ENCODE data around the gene ZCCHC17.

The ZCCHC17 gene

GRCh38 chr1:31335007-31335406, 38.2 kb downstream of the ZCCHC17 start:
- Histone ChIP-seq H3K9ac (ENCODE audit: low read depth, low read length, poor library complexity, severe bottlenecking) (no peak overlapping the region), H3K4me3 (ENCODE audit: low read length, poor library complexity, severe bottlenecking) (no peak overlapping the region), H2AFZ (ENCODE audit: low read length) (no peak overlapping the region), H3K4me2 (ENCODE audit: low read depth, low read length, poor library complexity, severe bottlenecking) (no peak overlapping the region), H3K36me3 (ENCODE audit: insufficient read depth, low read length) (peaks cover 8% of the 10 kb centered on the region; the same call in 1 of the 2 replicates), H3K27me3 (ENCODE audit: insufficient read depth, low read length, poor library complexity, severe bottlenecking) (no peaks in the 10 kb centered on the region), H3K9me2 (replicated peaks; ENCODE audit: low read depth, low read length) (no peaks in the 10 kb centered on the region), H4K20me1 (ENCODE audit: insufficient read depth, low read length, poor library complexity, severe bottlenecking) (no peaks in the 10 kb centered on the region), H3K4me1 (ENCODE audit: insufficient read depth, low read length, poor library complexity, severe bottlenecking) (no peaks in the 10 kb centered on the region), H3F3A (ENCODE audit: low read depth) (no peaks in the 10 kb centered on the region), H3K9me3 (ENCODE audit: insufficient read depth, low read depth, low read length) (no peaks in the 10 kb centered on the region), H3K79me2 (ENCODE audit: insufficient read depth, low read length) (no peaks in the 10 kb centered on the region)
- TF ChIP-seq EZH2phosphoT487 (IDR thresholded peaks at IDR 0.05; ENCODE audit: borderline replicate concordance) (no peak), CTCF (conservative IDR thresholded peaks at IDR 0.05; ENCODE audit: low read length) (peak; percentile 73)

- Histone ChIP-seq H3K9ac (ENCODE audit: low read depth, low read length, poor library complexity, severe bottlenecking) (no peak overlapping the region), H3K9me3 (ENCODE audit: insufficient read depth, low read depth, low read length) (no peaks in the 10 kb centered on the region), H3K36me3 (ENCODE audit: insufficient read depth, low read length) (peaks cover 8% of the 10 kb centered on the region; the same call in 1 of the 2 replicates), H2AFZ (ENCODE audit: low read length) (no peak overlapping the region), H3F3A (ENCODE audit: low read depth) (no peaks in the 10 kb centered on the region), H4K20me1 (ENCODE audit: insufficient read depth, low read length, poor library complexity, severe bottlenecking) (no peaks in the 10 kb centered on the region), H3K4me1 (ENCODE audit: insufficient read depth, low read length, poor library complexity, severe bottlenecking) (no peaks in the 10 kb centered on the region), H3K79me2 (ENCODE audit: insufficient read depth, low read length) (no peaks in the 10 kb centered on the region), H3K4me2 (ENCODE audit: low read depth, low read length, poor library complexity, severe bottlenecking) (no peak overlapping the region), H3K4me3 (ENCODE audit: low read length, poor library complexity, severe bottlenecking) (no peak overlapping the region), H3K9me2 (replicated peaks; ENCODE audit: low read depth, low read length) (no peaks in the 10 kb centered on the region), H3K27me3 (ENCODE audit: insufficient read depth, low read length, poor library complexity, severe bottlenecking) (no peaks in the 10 kb centered on the region)
- no peak for TF ChIP-seq CTCF (conservative IDR thresholded peaks at IDR 0.05; ENCODE audit: low read length)
- no peak for TF ChIP-seq EZH2phosphoT487 (IDR thresholded peaks at IDR 0.05; ENCODE audit: borderline replicate concordance)
Measured at GRCh38 chr1:31336687-31337467, 40.0 kb downstream of the ZCCHC17 start.

- no peaks in the 10 kb centered on the region for H3K79me2 ChIP-seq (ENCODE audit: insufficient read depth, low read length)
- no peak overlapping the region for H3K4me3 ChIP-seq (ENCODE audit: low read length, poor library complexity, severe bottlenecking)
- no peaks in the 10 kb centered on the region for H3K9me3 ChIP-seq (ENCODE audit: insufficient read depth, low read depth, low read length)
- H3K4me2 ChIP-seq (ENCODE audit: low read depth, low read length, poor library complexity, severe bottlenecking), result no peak overlapping the region
- H3K27me3 ChIP-seq (ENCODE audit: insufficient read depth, low read length, poor library complexity, severe bottlenecking), result no peaks in the 10 kb centered on the region
- H4K20me1 ChIP-seq (ENCODE audit: insufficient read depth, low read length, poor library complexity, severe bottlenecking), result no peaks in the 10 kb centered on the region
- H3K9ac ChIP-seq (ENCODE audit: low read depth, low read length, poor library complexity, severe bottlenecking), result no peak overlapping the region
- no peaks in the 10 kb centered on the region for H3K4me1 ChIP-seq (ENCODE audit: insufficient read depth, low read length, poor library complexity, severe bottlenecking)
- no peak for TF ChIP-seq EZH2phosphoT487 (IDR thresholded peaks at IDR 0.05; ENCODE audit: borderline replicate concordance)
- TF ChIP-seq CTCF (conservative IDR thresholded peaks at IDR 0.05; ENCODE audit: low read length), result no peak
- no peak overlapping the region for H2AFZ ChIP-seq (ENCODE audit: low read length)
- no peaks in the 10 kb centered on the region for H3F3A ChIP-seq (ENCODE audit: low read depth)
- no peaks in the 10 kb centered on the region for H3K9me2 ChIP-seq (replicated peaks; ENCODE audit: low read depth, low read length)
- H3K36me3 ChIP-seq (ENCODE audit: insufficient read depth, low read length), result peaks cover 11% of the 10 kb centered on the region
Measured at GRCh38 chr1:31344503-31344902, 47.7 kb downstream of the ZCCHC17 start.

Measured in Loucy (cell line).